Mesodermal cell (in vitro differentiated cells): ENCODE data around the gene TECTA.

ENCODE experiments used
- H3K27ac ChIP-seq: 2 replicates; pipeline ENCODE4 v1.7.0; 2013; ENCODE audit warnings: mild to moderate bottlenecking, low read depth, low read length, moderate library complexity; ENCODE audit not compliant: severe bottlenecking
- H3K36me3 ChIP-seq: 2 replicates; pipeline ENCODE4 v1.7.1; 2013; ENCODE audit warnings: mild to moderate bottlenecking, low read length, moderate library complexity; ENCODE audit not compliant: control insufficient read depth, insufficient read depth
- H3K4me1 ChIP-seq: one replicate; pipeline ENCODE4 v1.7.1; 2013; ENCODE audit warnings: mild to moderate bottlenecking, low read length; ENCODE audit not compliant: insufficient read depth, control insufficient read depth, poor library complexity, severe bottlenecking
- H3K4me3 ChIP-seq: 2 replicates; pipeline ENCODE4 v1.7.0; 2013; ENCODE audit warnings: low read length, control low read depth, mild to moderate bottlenecking; ENCODE audit not compliant: insufficient read depth, poor library complexity, severe bottlenecking; ENCODE audit errors: extremely low read depth
- H3K9me3 ChIP-seq: 2 replicates; pipeline ENCODE4 v1.7.1; 2013; ENCODE audit warnings: mild to moderate bottlenecking, low read length, moderate library complexity; ENCODE audit not compliant: control insufficient read depth
- WGBS, 2 experiments: methylation state at CpG; one replicate each; pipeline ENCODE4 v1.1.5; 2013; ENCODE audit warnings: missing lambda C conversion rate in 2 of 2; ENCODE audit not compliant: insufficient coverage in 2 of 2; 5-methylcytosine and 5-hydroxymethylcytosine counted together

The TECTA gene

GRCh38 chr11:121211626-121212025, 110.6 kb downstream of the TECTA start:
- Histone ChIP-seq H3K9me3 (no peaks in the 10 kb centered on the region), H3K27ac (no peak overlapping the region), H3K4me3 (no peak overlapping the region), H3K36me3 (no peaks in the 10 kb centered on the region), H3K4me1 (no peaks in the 10 kb centered on the region)
- 100% methylated on average over 1 of the region's 1 CpG for WGBS, 2 experiments

DNA sequence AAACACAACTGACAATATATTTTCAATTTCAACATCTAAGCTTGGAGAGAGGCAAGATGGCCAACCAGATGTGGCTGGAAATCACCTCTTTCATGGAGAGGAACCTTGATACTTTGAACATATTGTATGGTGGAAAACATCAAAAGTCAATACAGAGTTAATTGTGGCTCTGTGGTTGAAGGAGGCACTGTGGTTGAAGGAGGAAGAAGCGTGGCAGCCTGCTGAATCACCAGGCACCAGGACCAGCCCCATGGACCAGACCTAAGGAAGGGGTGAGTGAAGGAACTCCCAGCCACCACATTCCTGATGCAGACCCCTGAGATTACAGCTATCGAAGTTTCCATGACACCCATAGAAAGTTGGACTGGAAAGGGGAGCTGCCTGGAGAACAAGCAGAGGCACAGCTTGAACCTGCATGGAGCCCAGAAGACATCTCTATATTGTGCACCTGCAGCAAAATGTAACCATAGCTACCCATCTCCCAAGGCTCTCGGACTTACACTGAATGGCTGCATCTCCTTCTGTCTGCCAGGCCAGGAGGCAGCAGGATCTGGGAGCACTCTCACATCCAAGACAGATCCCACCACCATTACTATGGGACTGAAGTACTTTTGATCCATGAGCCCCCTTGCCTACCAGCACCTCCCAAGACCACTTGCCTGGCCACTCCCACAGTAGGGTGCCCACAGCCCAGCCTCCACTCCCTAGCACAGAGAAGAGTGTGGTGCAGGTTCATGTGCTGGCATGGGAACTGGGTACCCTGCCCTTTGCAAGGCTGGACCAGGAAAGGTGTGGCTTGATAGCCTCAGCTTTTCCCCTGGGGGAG, 111.7 kb downstream of the TECTA start:
- Histone ChIP-seq H3K4me1 (no peaks in the 10 kb centered on the region), H3K27ac (no peak overlapping the region), H3K9me3 (no peaks in the 10 kb centered on the region), H3K4me3 (no peak overlapping the region), H3K36me3 (no peaks in the 10 kb centered on the region)
- 92 to 93% methylated on average over 3 of the region's 3 CpGs for WGBS, 2 experiments

DNA sequence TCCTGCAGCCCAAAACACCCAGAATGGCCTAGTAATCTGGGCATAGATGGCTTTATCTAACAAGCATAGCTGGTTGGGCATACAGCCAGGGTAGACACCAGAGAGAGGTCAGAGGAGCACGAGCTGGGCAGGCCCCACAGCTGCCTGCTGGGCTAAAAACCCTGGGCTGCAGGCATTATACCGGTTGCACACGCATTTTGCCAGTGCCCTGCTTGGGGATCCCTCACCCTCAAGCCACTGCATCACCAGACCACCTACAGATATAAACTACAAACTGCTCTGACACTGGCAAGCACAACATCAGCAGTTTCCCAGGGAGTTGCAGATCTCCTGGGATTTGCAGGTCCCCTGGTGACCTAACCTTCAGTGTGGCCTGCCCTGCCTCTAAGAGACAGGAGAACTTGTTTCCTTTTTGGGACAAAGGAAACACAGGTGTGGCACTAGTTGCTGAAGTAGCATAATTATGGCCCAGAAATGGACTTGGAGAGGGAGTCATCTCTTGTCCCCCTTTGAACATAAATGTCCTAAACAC, 112.4 kb downstream of the TECTA start:
- Histone ChIP-seq H3K36me3 (no peaks in the 10 kb centered on the region), H3K4me1 (no peaks in the 10 kb centered on the region), H3K4me3 (no peak overlapping the region), H3K27ac (no peak overlapping the region), H3K9me3 (no peaks in the 10 kb centered on the region)
- 64 to 76% methylated on average over 3 of the region's 3 CpGs for WGBS, 2 experiments

DNA sequence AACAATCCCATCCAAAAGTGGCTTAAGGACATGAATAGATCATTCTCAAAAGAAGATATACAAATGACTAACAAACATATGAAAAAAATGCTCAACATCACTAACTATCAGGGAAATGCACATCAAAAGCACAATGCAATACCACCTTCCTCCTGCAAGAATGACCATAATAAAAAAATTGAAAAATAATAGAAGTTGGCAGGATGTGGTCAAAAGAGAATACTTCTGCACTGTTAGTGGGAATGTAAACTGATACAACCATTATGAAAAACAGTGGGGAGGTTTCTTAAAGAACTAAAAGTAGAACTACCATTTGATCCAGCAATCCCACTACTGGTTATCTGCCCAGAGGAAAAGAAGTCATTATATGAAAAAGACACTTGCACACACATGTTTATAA, 113.8 kb downstream of the TECTA start:
- Histone ChIP-seq H3K9me3 (no peaks in the 10 kb centered on the region), H3K4me1 (no peaks in the 10 kb centered on the region), H3K27ac (no peak overlapping the region), H3K4me3 (no peak overlapping the region), H3K36me3 (no peaks in the 10 kb centered on the region)

GRCh38 chr11:121221496-121222200, 120.6 kb downstream of the TECTA start:
- WGBS, 2 experiments, result 59 to 60% methylated on average over 3 of the region's 5 CpGs
- peaks cover 3% of the 10 kb centered on the region for H3K4me1 ChIP-seq
- H3K9me3 ChIP-seq, result peaks cover 3% of the 10 kb centered on the region
- no peaks in the 10 kb centered on the region for H3K36me3 ChIP-seq
- H3K27ac ChIP-seq, result no peak overlapping the region
- H3K4me3 ChIP-seq, result no peak overlapping the region

GRCh38 chr11:121223161-121223560, 122.1 kb downstream of the TECTA start:
- peaks cover 3% of the 10 kb centered on the region for H3K4me1 ChIP-seq
- H3K9me3 ChIP-seq, result peaks cover 3% of the 10 kb centered on the region
- WGBS, 2 experiments, result 94 to 100% methylated on average over 3 to 4 of the region's 4 CpGs

DNA sequence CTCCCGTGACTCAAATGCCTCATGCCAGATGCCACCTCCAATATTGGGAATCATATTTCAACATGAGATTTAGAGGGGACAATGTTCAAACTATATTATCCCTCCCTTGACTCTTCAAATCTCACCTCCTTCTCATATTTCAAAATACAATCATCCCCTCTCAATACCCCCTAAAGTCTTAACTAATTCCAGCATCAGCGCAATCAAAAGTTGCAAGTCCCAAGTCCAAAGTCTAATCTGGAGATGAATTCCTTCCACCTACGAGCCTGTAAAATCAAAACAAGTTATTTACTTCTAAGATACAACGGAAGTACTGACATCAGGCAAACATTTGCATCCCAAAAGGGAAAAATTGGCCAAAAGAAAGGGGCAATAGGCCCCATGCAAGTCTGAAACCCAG, 124.3 kb downstream of the TECTA start:
- peaks cover 3% of the 10 kb centered on the region for H3K9me3 ChIP-seq
- no peak overlapping the region for H3K4me3 ChIP-seq
- no peaks in the 10 kb centered on the region for H3K36me3 ChIP-seq
- peaks cover 3% of the 10 kb centered on the region for H3K4me1 ChIP-seq
- 93 to 97% methylated on average over 3 to 4 of the region's 4 CpGs for WGBS, 2 experiments
- no peak overlapping the region for H3K27ac ChIP-seq

More at GRCh38 chr11:121223161-121223560, 122.1 kb downstream of the TECTA start:
- Histone ChIP-seq H3K27ac (no peak overlapping the region), H3K36me3 (no peaks in the 10 kb centered on the region), H3K4me3 (no peak overlapping the region)

DNA sequence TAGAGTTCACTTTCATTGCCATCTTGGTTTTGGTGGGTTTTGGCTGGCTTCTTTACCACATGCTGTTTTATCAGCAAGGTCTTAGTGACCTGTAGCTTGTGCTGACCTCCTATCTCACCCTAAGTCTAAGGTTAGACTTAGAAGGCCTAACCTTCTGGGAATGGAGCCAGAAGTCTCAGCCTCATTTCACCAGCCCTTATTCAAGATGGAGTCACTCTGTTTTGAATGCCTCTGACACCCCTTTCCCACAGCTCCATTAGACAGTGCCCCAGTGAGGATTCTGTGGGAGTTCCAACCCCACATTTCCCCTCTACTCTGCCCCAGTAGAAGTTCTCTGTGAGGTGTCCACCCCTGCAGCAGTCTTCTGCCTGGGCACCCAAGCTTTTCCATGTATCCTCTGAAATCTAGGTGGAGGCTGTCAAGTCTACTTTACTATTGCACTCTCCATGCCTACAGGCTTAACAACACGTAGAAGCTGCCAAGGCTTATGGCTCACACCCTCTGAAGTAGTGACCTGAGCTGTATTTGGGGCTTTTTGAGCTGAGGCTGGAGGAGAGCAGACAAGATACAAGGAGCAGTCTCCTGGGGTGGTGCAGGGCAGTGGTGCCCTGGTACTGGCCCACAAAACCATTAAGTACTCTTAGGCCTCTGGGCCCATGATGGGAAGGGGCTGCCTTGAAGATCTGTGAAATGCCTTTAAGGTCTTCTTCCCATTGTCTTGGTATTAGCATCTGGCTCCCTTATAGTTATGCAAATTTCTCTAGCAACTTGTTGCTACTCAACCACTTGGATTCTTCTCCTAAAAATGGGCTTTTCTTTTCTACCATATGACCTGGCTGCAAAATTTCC, 125.6 kb downstream of the TECTA start:
- Histone ChIP-seq H3K4me3 (no peak overlapping the region), H3K27ac (no peak overlapping the region), H3K36me3 (no peaks in the 10 kb centered on the region), H3K4me1 (peaks cover 3% of the 10 kb centered on the region), H3K9me3 (peaks cover 3% of the 10 kb centered on the region)
- 100% methylated on average over 1 of the region's 1 CpG; no CpG with 5 or more reads in 1 of the 2 experiments for WGBS, 2 experiments

DNA sequence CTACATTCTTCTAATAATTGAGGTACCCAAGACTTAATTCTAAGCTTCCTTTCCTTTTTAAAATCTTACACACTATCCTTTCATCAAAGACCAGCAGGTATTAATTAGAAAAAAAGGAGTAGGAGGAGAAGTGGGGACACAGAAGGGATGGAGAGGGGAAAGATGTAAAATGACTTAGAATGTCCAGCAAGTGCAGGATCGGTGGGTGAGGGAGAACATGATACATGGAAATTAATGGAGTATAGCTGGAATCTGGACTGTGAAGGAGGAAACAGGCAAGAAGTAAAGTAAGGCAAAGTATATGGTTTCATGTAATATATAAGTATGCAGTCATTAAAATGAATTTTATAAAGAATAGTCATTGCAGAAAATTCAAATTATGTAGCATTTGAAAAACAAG, 127.8 kb downstream of the TECTA start:
- peaks cover 3% of the 10 kb centered on the region for H3K9me3 ChIP-seq
- no peak overlapping the region for H3K4me3 ChIP-seq
- 100% methylated on average over 1 of the region's 1 CpG for WGBS, 2 experiments
- H3K36me3 ChIP-seq, result no peaks in the 10 kb centered on the region
- H3K27ac ChIP-seq, result no peak overlapping the region
- H3K4me1 ChIP-seq, result peaks cover under 1% of the 10 kb centered on the region

DNA sequence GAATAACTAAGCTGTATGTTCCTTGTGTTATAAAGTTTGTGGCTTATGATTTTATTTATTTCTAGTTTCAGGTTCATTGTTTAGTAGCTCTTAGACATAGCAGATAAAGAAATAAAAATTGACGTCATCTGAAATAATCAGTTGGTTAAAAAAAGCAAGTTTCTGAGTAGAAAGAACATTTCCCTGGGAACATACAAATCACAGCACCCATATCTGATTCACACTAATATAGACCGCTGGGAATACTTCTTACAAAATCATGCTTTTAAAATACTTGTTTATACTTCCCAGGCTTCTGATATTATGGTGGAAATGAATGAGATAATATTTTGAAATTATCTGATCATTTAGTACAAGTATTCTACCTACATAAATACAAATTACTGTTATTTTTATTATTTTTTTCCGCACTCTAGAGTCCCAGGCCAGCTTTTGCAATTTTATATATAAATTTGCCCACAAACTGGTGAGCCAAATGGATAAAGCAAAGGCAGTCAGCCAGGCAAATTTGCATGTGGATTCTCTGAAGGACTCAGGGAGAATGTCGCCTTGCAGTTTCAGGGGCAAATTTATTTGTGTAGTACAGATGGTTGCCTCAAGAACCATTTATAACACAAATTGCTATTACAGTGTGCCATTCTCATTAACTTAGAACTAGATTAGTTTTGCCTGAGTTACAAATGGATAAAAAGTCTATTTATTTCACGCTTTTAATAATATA, 128.6 kb downstream of the TECTA start:
- Histone ChIP-seq H3K36me3 (no peaks in the 10 kb centered on the region), H3K27ac (no peak overlapping the region), H3K4me1 (peaks cover 8% of the 10 kb centered on the region), H3K4me3 (no peak overlapping the region), H3K9me3 (peaks cover 3% of the 10 kb centered on the region)
- no CpG with 5 or more reads among the region's 5 CpGs for WGBS, 2 experiments
